ENCODE results near the gene IRX3.

DNA sequence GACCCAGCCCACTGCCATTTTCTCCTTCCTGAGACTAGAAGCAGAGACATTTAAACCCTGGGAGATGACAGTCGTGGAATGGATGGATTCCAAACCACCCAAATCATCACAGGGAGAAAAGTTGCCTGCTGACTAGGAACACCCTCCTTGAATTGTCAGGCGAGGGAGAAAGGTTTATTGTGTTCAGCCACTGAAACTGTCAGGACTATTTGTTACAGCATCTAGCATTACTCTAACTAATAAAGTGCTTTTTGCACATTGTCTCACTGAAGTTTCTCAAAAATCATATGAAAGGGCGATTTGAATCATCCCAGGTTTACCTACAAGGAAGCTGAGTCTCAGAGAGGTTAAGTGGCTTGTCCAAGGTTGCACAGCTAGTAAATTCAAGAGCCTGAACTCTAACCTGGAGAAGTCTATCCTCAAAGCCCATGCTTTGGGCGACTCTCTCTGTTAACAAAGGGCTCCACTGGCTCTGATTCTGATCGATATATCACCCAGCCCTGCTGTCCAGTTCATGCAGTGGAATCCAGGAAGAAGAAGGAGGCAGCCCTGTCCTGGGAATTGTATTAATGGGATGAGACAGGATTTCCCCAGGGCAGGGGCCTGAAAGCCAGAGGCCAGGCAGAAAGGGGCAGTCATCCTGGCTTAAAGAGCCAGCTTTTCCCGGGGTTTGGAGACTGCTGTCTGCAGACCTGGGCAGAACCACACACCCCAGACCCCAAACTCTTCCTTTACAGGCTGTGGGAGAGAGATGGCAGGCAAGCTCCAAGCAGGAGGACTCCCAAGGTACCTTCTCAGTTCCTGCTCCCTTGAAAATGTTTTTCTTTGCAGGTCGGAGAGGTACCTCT, 37.5 kb downstream of the IRX3 start:
- TF ChIP-seq EZH2 (IDR thresholded peaks at IDR 0.05; ENCODE audit: borderline replicate concordance, low read depth, low read length, severe bottlenecking): no peak
- TF ChIP-seq, protein P1, sequence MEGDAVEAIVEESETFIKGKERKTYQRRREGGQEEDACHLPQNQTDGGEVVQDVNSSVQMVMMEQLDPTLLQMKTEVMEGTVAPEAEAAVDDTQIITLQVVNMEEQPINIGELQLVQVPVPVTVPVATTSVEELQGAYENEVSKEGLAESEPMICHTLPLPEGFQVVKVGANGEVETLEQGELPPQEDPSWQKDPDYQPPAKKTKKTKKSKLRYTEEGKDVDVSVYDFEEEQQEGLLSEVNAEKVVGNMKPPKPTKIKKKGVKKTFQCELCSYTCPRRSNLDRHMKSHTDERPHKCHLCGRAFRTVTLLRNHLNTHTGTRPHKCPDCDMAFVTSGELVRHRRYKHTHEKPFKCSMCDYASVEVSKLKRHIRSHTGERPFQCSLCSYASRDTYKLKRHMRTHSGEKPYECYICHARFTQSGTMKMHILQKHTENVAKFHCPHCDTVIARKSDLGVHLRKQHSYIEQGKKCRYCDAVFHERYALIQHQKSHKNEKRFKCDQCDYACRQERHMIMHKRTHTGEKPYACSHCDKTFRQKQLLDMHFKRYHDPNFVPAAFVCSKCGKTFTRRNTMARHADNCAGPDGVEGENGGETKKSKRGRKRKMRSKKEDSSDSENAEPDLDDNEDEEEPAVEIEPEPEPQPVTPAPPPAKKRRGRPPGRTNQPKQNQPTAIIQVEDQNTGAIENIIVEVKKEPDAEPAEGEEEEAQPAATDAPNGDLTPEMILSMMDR (IDR thresholded peaks at IDR 0.05; ENCODE audit: borderline replicate concordance, extremely low read depth, low read length, poor library complexity, severe bottlenecking): no peak
